Measurements from ENCODE around the gene EXOC4. TPM values are rescaled to one million over a fixed set of nuclear protein-coding genes. Genes with fewer than 3 reads are reported as not detected.

EXOC4 gene
- total RNA-seq, 2 donors from 2014 or later, result 62.0 to 146 TPM

DNA sequence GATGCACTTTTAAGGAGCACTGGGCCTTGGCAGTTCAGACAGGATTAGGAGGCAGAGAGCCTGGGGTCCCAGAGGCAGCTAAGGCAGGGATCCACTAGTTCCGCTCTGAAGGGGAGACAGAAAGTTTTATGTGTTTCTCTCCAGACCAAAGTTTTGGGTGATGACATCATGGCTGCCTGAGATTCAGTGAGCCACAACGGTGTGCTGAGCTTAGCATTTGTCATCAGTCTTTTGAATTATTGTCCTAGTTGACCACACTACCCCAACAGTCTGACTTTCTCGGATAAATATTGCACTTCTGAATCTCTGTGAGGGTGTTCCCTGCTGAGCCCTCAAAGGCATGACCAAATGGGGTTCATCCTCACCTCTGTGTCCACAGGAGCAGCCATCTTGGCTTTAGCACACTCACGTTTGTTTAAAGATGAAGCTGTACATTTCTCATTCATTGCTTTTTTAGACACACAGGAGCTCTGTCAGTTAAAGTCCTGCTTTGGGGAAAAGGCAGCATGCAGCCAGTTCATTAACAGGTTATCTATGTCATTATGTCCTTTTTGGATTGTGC, 576.5 kb downstream of the EXOC4 start:
- 91 to 92% methylated on average over 4 of the region's 4 CpGs for WGBS, 2 donors
- Histone ChIP-seq H3K27ac (no peak overlapping the region), H3K36me3 (replicated peaks in 1 of 2; ENCODE audit: insufficient read depth in 1 of 2, low read depth in 2 of 2) (no peaks in the 10 kb centered on the region), H3K4me3 (no peak overlapping the region), H3K4me1 (peaks cover 5% of the 10 kb centered on the region), H3K27me3 (no peaks in the 10 kb centered on the region), H3K9me3 (no peaks in the 10 kb centered on the region)
- intact Hi-C loops (cut with DNase I), result no loop called here
- TF ChIP-seq POLR2A (IDR thresholded peaks at IDR 0.05), result no peak
- TF ChIP-seq, protein P1, sequence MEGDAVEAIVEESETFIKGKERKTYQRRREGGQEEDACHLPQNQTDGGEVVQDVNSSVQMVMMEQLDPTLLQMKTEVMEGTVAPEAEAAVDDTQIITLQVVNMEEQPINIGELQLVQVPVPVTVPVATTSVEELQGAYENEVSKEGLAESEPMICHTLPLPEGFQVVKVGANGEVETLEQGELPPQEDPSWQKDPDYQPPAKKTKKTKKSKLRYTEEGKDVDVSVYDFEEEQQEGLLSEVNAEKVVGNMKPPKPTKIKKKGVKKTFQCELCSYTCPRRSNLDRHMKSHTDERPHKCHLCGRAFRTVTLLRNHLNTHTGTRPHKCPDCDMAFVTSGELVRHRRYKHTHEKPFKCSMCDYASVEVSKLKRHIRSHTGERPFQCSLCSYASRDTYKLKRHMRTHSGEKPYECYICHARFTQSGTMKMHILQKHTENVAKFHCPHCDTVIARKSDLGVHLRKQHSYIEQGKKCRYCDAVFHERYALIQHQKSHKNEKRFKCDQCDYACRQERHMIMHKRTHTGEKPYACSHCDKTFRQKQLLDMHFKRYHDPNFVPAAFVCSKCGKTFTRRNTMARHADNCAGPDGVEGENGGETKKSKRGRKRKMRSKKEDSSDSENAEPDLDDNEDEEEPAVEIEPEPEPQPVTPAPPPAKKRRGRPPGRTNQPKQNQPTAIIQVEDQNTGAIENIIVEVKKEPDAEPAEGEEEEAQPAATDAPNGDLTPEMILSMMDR (IDR thresholded peaks at IDR 0.05), result no peak
- DNase-seq (no peak), ATAC-seq (no peak)

DNA sequence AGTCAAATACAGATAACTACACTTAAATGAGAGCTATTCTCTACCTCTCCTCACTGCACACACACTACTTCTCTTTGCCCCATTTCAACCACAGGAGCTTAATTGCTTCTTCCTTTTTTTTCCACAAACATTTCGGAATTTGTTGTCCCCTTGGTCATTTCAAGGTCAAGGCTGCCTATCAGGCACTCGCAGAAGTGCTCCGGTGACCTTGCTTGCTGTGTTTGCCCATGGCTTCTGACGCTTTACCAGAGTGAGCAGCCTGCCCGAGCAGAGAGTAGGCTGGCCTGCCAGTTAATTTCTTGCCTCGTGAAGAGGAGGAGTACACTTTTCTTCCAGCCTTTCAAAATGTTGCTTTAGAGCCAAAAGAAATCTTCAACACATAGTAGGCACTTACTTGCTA, 577.2 kb downstream of the EXOC4 start:
- peak; percentile 35 for ATAC-seq
- Histone ChIP-seq H3K27me3 (no peaks in the 10 kb centered on the region), H3K4me1 (peaks cover 5% of the 10 kb centered on the region), H3K9me3 (no peaks in the 10 kb centered on the region), H3K27ac (no peak overlapping the region), H3K36me3 (replicated peaks in 1 of 2; ENCODE audit: insufficient read depth in 1 of 2, low read depth in 2 of 2) (no peaks in the 10 kb centered on the region), H3K4me3 (no peak overlapping the region)
- TF ChIP-seq POLR2A (IDR thresholded peaks at IDR 0.05), result no peak
- TF ChIP-seq, protein P1 (IDR thresholded peaks at IDR 0.05), result no peak
- intact Hi-C loops (cut with DNase I), result no loop called here
- peak; percentile 21 to 39 (median 22) for DNase-seq
- 30 to 38% methylated on average over 6 of the region's 6 CpGs for WGBS, 2 donors

DNA sequence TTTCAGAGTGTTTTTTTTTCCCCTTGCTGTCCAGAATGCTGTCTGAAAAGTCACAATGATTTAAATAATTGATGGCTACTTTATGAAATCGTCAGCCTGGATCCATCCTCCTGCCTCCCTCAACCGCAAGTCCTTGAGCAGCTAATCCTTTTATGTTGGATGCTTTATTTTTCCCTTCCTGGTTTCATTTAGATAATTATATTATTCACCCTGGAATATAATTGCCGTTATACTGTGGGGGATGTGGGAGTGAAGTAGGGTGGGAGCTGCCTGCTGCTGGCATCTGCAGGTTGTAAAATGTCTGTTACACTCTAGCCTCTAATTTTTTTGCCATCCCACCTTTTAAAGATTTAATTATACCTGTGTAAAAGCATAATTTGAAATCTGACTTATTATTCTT, 583.8 kb downstream of the EXOC4 start:
- Histone ChIP-seq H3K27ac (no peak overlapping the region), H3K4me3 (no peak overlapping the region), H3K9me3 (no peaks in the 10 kb centered on the region), H3K4me1 (no peaks in the 10 kb centered on the region), H3K27me3 (no peaks in the 10 kb centered on the region), H3K36me3 (replicated peaks in 1 of 2; ENCODE audit: insufficient read depth in 1 of 2, low read depth in 2 of 2) (no peaks in the 10 kb centered on the region)
- TF ChIP-seq POLR2A (IDR thresholded peaks at IDR 0.05), result no peak
- TF ChIP-seq, protein P1 (IDR thresholded peaks at IDR 0.05), result no peak
- DNase-seq (no peak), ATAC-seq (no peak)
- 85 to 93% methylated on average over 3 of the region's 3 CpGs for WGBS, 2 donors
- intact Hi-C loops (cut with DNase I), result no loop called here

DNA sequence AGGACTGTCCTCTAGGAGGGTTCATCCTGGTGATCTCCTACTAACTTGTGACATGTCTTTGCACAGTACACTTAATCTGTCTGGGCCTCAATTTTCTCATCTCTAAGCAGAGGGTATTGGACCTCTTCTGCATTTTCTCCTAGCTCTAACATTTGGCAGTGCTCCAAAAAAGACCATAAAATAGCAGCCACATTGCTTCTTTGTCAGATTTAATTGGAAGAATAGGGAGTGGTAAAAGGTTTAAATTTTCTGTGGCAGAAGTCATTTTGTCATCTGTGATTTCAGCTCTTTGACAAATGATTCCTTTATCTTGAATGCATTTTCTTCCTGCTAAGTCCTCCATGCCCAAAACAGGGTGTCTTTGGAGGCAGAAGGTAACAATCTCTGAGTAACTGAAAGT, 584.3 kb downstream of the EXOC4 start:
- no peak overlapping the region for H3K4me3 ChIP-seq
- no peaks in the 10 kb centered on the region for H3K27me3 ChIP-seq
- no peaks in the 10 kb centered on the region for H3K36me3 ChIP-seq (replicated peaks in 1 of 2; ENCODE audit: insufficient read depth in 1 of 2, low read depth in 2 of 2)
- H3K9me3 ChIP-seq, result no peaks in the 10 kb centered on the region
- ATAC-seq (no peak), DNase-seq (no peak)
- TF ChIP-seq, protein P1 (IDR thresholded peaks at IDR 0.05), result no peak
- TF ChIP-seq POLR2A (IDR thresholded peaks at IDR 0.05), result no peak
- H3K4me1 ChIP-seq, result no peaks in the 10 kb centered on the region
- intact Hi-C loops (cut with DNase I), result no loop called here
- H3K27ac ChIP-seq, result no peak overlapping the region

DNA sequence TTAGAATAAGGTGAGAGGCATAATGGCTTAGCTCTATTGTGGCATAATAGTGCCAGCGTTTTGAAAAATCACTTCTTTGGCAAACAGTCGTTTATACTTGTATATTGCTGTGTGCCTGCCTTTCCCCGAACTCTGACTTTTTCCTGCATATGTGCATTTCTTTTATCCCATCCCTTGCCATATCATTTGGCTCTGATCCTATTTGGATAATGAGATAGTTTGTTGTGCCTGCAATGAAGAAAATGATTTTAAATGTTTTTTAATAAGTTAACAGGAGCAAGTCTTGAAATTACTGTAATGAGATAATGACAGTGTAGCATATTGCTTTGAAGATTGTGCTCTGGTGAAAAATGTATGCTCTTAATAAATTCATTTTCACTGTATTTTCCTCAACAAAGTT, 586.2 kb downstream of the EXOC4 start:
- no peaks in the 10 kb centered on the region for H3K36me3 ChIP-seq (replicated peaks in 1 of 2; ENCODE audit: insufficient read depth in 1 of 2, low read depth in 2 of 2)
- H3K4me1 ChIP-seq, result no peaks in the 10 kb centered on the region
- intact Hi-C loops (cut with DNase I), result no loop called here
- ATAC-seq (no peak), DNase-seq (no peak)
- no peaks in the 10 kb centered on the region for H3K9me3 ChIP-seq
- WGBS, 2 donors, result 70 to 82% methylated on average over 3 of the region's 3 CpGs
- no peaks in the 10 kb centered on the region for H3K27me3 ChIP-seq
- no peak overlapping the region for H3K4me3 ChIP-seq
- TF ChIP-seq, protein P1 (IDR thresholded peaks at IDR 0.05), result no peak
- TF ChIP-seq POLR2A (IDR thresholded peaks at IDR 0.05), result no peak
- no peak overlapping the region for H3K27ac ChIP-seq
